NCI-H460 (cell line): ENCODE results near the gene NUTM2B. TPM values are rescaled to one million over a fixed set of nuclear protein-coding genes. Genes with fewer than 3 reads are reported as not detected.
"Not testable (repeated sequence)": the region's sequence is repeated elsewhere in the genome, so short reads cannot be mapped to it uniquely, and the experiment has no call there.

Experiments
- DNase-seq: peaks from one replicate; pipeline ENCODE4 v3.0.0-alpha.2; 2016; ENCODE audit warnings: low read depth; ENCODE audit errors: extremely low read depth
- polyA plus RNA-seq: library from polyadenylated mRNA; depleted of rRNA; stranded (reverse); fragments of >200 nt; gene quantifications from 2 replicates; pipeline ENCODE4 v1.2.3, GENCODE V29; 2014; cell fraction: nucleus; rRNA removed
- total RNA-seq: library from RNA; depleted of rRNA; stranded (reverse); fragments of >200 nt; shearing (Covaris generic); gene quantifications from 2 replicates; pipeline ENCODE4 v1.2.3, GENCODE V29; 2014; rRNA removed

The NUTM2B gene
- 0.12 and 0.32 TPM in 2 replicates for total RNA-seq
- 0.11 TPM in 1 of 2 replicates, not detected in the other for polyA plus RNA-seq

GRCh38 chr10:79702927-79703326, at the start of gene NUTM2B:
TSS of gene NUTM2B (plus strand) at chr10:79703227. CDS start at chr10:79703610, 383 bp downstream.
- not testable (repeated sequence) for DNase-seq

GRCh38 chr10:79663287-79663686, 39.7 kb upstream of the NUTM2B start:
- DNase-seq, result not testable (repeated sequence)

GRCh38 chr10:79664686-79665085, 38.3 kb upstream of the NUTM2B start:
- not testable (repeated sequence) for DNase-seq

- DNase-seq, result not testable (repeated sequence)
Measured at GRCh38 chr10:79669248-79669788, 33.7 kb upstream of the NUTM2B start.

GRCh38 chr10:79674878-79675277, 28.1 kb upstream of the NUTM2B start:
- not testable (repeated sequence) for DNase-seq

- not testable (repeated sequence) for DNase-seq
Measured at GRCh38 chr10:79683026-79683883, 19.8 kb upstream of the NUTM2B start.

- not testable (repeated sequence) for DNase-seq
Measured at GRCh38 chr10:79683884-79684720, 18.9 kb upstream of the NUTM2B start.

- peak; percentile 65 for DNase-seq
Measured at GRCh38 chr10:79685044-79685685, 17.9 kb upstream of the NUTM2B start.

GRCh38 chr10:79686595-79686994, 16.4 kb upstream of the NUTM2B start:
- not testable (repeated sequence) for DNase-seq

GRCh38 chr10:79687406-79688150, 15.4 kb upstream of the NUTM2B start:
- DNase-seq, result not testable (repeated sequence)

- DNase-seq, result not testable (repeated sequence)
Measured at GRCh38 chr10:79688798-79689197, 14.2 kb upstream of the NUTM2B start.

- DNase-seq, result not testable (repeated sequence)
Measured at GRCh38 chr10:79696596-79696995, 6.4 kb upstream of the NUTM2B start.

GRCh38 chr10:79697141-79697540, 5.9 kb upstream of the NUTM2B start:
- DNase-seq, result not testable (repeated sequence)

- DNase-seq, result not testable (repeated sequence)
Measured at GRCh38 chr10:79700381-79700944, 2.6 kb upstream of the NUTM2B start.

- not testable (repeated sequence) for DNase-seq
Measured at GRCh38 chr10:79707017-79707416, 4.0 kb downstream of the NUTM2B start.

- DNase-seq, result not testable (repeated sequence)
Measured at GRCh38 chr10:79714976-79715375, 11.9 kb downstream of the NUTM2B start.

GRCh38 chr10:79716917-79717579, 14.0 kb downstream of the NUTM2B start:
- not testable (repeated sequence) for DNase-seq

- not testable (repeated sequence) for DNase-seq
Measured at GRCh38 chr10:79720000-79720399, 17.0 kb downstream of the NUTM2B start.

GRCh38 chr10:79726620-79727019, 23.6 kb downstream of the NUTM2B start:
- not testable (repeated sequence) for DNase-seq
